ENCODE data around the gene ASPG. TPM values are rescaled to one million over a fixed set of nuclear protein-coding genes. Genes with fewer than 3 reads are reported as not detected.

The ASPG gene
- total RNA-seq, 2 donors from 2014 or later: 78.5 to 161 TPM

DNA sequence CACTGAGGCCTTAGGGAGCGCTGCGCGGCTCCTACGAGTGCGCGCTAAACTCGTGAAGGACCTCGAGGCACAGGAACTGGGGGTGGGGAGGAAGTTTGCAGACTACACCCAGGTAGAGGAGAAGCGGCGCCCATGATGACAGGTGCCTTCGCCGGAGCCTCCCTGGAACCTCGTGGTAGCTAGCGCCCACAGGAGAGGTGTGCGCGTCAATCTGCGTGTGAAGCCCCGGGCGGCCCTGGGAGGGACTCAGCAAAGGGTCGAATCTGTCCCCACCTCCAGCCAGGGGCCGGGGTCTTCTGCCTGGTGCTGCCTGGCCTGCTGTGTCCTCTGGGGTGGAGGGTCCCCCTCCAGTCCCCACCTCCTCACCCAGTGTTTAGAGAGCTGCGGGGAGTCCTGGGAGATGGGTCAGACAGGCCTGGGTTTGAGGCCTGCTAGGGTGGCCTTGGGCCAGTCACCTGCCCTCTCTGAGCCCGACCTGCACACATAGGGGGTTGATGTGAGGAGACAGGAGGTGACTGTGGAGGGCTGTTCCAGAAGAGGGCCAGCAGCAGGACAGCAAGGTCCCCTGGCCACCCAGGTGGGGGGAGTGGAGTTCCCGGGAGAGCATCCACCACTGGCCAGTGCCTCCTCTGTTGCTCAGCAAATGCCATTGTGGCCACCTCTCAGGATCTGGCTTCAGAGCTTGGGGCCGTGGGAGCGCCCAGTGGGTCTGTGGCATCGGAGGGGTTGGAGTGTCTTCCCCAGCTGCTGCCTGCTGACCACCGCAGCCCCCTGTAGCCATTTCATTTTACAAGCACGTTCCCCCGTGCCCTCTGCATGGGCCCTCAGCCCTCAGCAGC, 32.7 kb downstream of the ASPG start:
- H3K36me3 ChIP-seq: no peaks in the 10 kb centered on the region
- DNase-seq (ENCODE audit: low spot score): no peak
- H3K4me3 ChIP-seq: no peak overlapping the region
- TF ChIP-seq, protein P1, sequence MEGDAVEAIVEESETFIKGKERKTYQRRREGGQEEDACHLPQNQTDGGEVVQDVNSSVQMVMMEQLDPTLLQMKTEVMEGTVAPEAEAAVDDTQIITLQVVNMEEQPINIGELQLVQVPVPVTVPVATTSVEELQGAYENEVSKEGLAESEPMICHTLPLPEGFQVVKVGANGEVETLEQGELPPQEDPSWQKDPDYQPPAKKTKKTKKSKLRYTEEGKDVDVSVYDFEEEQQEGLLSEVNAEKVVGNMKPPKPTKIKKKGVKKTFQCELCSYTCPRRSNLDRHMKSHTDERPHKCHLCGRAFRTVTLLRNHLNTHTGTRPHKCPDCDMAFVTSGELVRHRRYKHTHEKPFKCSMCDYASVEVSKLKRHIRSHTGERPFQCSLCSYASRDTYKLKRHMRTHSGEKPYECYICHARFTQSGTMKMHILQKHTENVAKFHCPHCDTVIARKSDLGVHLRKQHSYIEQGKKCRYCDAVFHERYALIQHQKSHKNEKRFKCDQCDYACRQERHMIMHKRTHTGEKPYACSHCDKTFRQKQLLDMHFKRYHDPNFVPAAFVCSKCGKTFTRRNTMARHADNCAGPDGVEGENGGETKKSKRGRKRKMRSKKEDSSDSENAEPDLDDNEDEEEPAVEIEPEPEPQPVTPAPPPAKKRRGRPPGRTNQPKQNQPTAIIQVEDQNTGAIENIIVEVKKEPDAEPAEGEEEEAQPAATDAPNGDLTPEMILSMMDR (IDR thresholded peaks at IDR 0.05): no peak
- peaks cover 0 to 20% of the 10 kb centered on the region in 2 donors for H3K4me1 ChIP-seq
- H3K27ac ChIP-seq: no peak overlapping the region
- H3K9me3 ChIP-seq: peaks cover 0 to 2% of the 10 kb centered on the region in 2 donors
- no peaks in the 10 kb centered on the region for H3K27me3 ChIP-seq

DNA sequence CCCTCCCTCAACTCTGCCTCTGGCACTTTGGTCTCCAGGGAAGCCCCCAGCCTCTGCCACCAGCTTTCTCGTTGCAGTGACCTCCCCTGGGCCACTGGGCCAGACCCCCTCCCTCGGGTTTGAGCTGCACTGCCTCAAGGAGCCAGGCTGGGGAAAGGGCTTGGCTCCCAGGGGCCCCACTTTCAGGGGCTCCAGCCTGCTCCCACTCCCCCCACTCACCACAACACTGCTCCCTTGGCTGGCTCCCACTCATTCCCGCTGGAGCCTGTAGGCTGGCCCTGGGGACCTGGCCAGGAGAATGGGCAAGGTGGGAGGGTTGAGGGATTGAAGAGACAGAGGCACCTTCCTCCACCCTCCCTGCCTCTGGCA, 33.6 kb downstream of the ASPG start:
- Histone ChIP-seq H3K4me3 (no peak overlapping the region), H3K27me3 (no peaks in the 10 kb centered on the region), H3K4me1 (peaks cover 0 to 20% of the 10 kb centered on the region in 2 donors), H3K27ac (no peak overlapping the region), H3K36me3 (no peaks in the 10 kb centered on the region), H3K9me3 (peaks cover 3 to 11% of the 10 kb centered on the region in 2 donors)
- DNase-seq (ENCODE audit: low spot score): no peak
- TF ChIP-seq, protein P1 (IDR thresholded peaks at IDR 0.05): no peak

DNA sequence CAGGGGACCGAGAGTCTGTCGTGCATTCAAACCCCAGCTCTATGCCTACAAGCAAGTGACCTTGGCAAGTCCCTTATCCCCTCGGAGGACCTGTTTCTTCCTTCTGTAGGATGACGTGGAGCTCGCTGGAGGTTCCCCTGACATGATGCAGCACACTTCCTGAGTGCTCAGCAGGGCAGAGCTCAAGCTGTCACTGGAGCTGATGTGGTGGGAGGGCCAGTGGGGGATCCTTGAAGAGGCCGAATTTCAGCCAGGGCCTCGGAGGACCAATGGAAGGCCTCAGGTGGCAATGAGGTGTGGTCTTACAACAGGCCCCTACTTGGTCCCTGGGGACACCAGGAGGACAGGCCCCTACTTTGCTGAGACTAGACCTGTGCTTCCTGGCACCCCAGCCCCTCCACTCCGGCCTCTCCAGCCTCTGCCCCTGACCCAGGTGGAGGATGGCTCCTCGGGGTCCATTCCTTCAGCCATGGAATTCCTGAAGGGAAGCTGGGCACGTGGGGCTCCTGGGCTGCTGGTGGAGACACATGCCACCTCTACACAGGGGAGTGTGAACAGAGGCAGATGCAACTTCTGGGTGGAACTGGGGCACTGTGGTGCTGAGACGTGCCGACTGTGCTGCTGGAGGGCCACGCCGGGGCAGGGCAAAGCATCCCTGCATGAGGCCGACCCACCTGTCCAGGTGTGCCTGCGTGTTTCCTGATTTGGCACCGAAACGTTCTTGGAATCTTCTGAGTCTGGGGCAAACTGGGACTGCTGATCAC, 34.2 kb downstream of the ASPG start:
- Histone ChIP-seq H3K4me1 (peaks cover 0 to 20% of the 10 kb centered on the region in 2 donors), H3K27me3 (no peaks in the 10 kb centered on the region)

DNA sequence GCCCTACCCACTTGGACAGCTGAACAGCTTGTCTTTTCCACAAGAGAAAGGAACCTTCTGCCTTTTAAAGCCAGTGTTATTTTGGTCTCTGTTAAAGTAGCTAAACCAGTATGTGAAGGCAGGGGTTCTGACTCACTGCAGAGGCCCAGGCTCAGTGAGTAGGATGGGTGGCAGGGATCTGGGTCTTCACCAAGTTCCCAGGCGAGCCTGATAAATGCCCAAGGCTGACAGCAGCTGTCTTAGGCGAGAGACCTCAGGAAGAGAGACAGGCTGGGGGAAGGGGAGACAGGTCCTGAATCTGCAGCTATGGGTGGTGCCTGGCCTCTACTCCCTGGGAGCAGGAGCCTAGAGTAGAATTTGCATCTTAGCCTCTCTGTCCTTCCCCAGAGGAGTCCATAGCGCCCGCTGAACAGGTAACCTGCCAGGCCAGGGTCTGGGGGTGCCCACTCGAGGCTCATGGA, 34.8 kb downstream of the ASPG start:
- Histone ChIP-seq H3K36me3 (no peaks in the 10 kb centered on the region), H3K27ac (no peak overlapping the region), H3K4me3 (no peak overlapping the region), H3K27me3 (no peaks in the 10 kb centered on the region), H3K9me3 (peaks cover 3 to 23% of the 10 kb centered on the region in 2 donors), H3K4me1 (peaks cover 0 to 20% of the 10 kb centered on the region in 2 donors)
- TF ChIP-seq, protein P1 (IDR thresholded peaks at IDR 0.05): no peak
- no peak for DNase-seq (ENCODE audit: low spot score)

More for the DNA sequence above, 34.2 kb downstream of the ASPG start:
- H3K27ac ChIP-seq: no peak overlapping the region
- DNase-seq (ENCODE audit: low spot score): no peak
- H3K9me3 ChIP-seq: peaks cover 3 to 17% of the 10 kb centered on the region in 2 donors
- TF ChIP-seq, protein P1 (IDR thresholded peaks at IDR 0.05): no peak
- no peak overlapping the region for H3K4me3 ChIP-seq
- H3K36me3 ChIP-seq: no peaks in the 10 kb centered on the region

DNA sequence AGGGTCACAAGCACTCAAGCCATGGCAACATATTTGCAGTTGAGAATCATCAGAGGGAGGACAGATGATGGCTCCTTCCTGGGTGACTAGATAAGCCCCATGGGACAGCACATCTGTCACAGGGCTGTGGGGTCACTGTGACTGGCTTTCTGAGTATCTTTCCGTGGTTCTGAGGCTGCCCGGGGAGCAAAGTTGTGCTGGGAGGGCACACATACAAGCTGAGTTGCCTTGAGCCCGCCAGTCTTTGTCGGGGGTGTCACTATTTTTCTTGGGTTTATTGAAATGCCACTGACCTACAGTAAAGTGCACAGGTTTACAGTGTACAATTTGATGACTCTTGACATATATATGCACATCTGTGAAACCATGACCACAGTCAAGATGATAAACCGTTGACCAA, 35.6 kb downstream of the ASPG start:
- no peaks in the 10 kb centered on the region for H3K36me3 ChIP-seq
- peaks cover 3 to 25% of the 10 kb centered on the region in 2 donors for H3K9me3 ChIP-seq
- H3K4me1 ChIP-seq: peaks cover 0 to 18% of the 10 kb centered on the region in 2 donors
- no peaks in the 10 kb centered on the region for H3K27me3 ChIP-seq
- no peak overlapping the region for H3K27ac ChIP-seq
- no peak for DNase-seq (ENCODE audit: low spot score)
- no peak overlapping the region for H3K4me3 ChIP-seq
- TF ChIP-seq, protein P1 (IDR thresholded peaks at IDR 0.05): no peak
